Brain microvascular endothelial cell (primary cell): ENCODE measurements around the gene WDR82.

Experiments
- DNase-seq: peaks from one replicate; pipeline ENCODE4 v3.0.0-alpha.2; 2020
- H3K27ac ChIP-seq: fragments of 250-450 bp; sonication (Bioruptor Pico); 2 replicates; pipeline ENCODE4 v1.5.1; 2020; ENCODE audit warnings: mild to moderate bottlenecking, moderate library complexity
- H3K27me3 ChIP-seq: fragments of 250-450 bp; sonication (Bioruptor Pico); replicated peaks from 2 replicates; pipeline ENCODE4 v1.5.1; 2020; ENCODE audit warnings: mild to moderate bottlenecking
- H3K36me3 ChIP-seq: fragments of 250-450 bp; sonication (Bioruptor Pico); replicated peaks from 2 replicates; pipeline ENCODE4 v1.5.1; 2020; ENCODE audit warnings: mild to moderate bottlenecking
- H3K4me3 ChIP-seq: 2 replicates; pipeline ENCODE4 v1.5.1; 2011; ENCODE audit warnings: low read depth, mild to moderate bottlenecking, control low read depth, low read length, moderate library complexity
- in situ Hi-C: cut with HindIII; loops from 2 replicates; pipeline ENCODE4 v1.10.0; 2017; ENCODE audit warnings: low sequenced_read_pairs, low pct_ligation_motif_present
- TF ChIP-seq, protein P1 (sequence below): IDR thresholded peaks from 2 replicates; pipeline ENCODE4 v1.5.1; 2011; ENCODE audit warnings: low read depth, mild to moderate bottlenecking, moderate library complexity, low read length, control low read depth, inconsistent platforms; ENCODE audit errors: missing control alignments

The WDR82 gene

GRCh38 chr3:52229656-52230055, 48.8 kb downstream of the WDR82 start:
- no peaks in the 10 kb centered on the region for H3K27me3 ChIP-seq
- peaks cover 59% of the 10 kb centered on the region for H3K36me3 ChIP-seq
- no peak overlapping the region for H3K4me3 ChIP-seq
- in situ Hi-C loops, result no loop called here
- DNase-seq, result no peak
- no peak overlapping the region for H3K27ac ChIP-seq
- TF ChIP-seq, protein P1, sequence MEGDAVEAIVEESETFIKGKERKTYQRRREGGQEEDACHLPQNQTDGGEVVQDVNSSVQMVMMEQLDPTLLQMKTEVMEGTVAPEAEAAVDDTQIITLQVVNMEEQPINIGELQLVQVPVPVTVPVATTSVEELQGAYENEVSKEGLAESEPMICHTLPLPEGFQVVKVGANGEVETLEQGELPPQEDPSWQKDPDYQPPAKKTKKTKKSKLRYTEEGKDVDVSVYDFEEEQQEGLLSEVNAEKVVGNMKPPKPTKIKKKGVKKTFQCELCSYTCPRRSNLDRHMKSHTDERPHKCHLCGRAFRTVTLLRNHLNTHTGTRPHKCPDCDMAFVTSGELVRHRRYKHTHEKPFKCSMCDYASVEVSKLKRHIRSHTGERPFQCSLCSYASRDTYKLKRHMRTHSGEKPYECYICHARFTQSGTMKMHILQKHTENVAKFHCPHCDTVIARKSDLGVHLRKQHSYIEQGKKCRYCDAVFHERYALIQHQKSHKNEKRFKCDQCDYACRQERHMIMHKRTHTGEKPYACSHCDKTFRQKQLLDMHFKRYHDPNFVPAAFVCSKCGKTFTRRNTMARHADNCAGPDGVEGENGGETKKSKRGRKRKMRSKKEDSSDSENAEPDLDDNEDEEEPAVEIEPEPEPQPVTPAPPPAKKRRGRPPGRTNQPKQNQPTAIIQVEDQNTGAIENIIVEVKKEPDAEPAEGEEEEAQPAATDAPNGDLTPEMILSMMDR, result no peak

GRCh38 chr3:52228751-52229291, 49.6 kb downstream of the WDR82 start:
- TF ChIP-seq, protein P1, result no peak
- H3K4me3 ChIP-seq, result no peak overlapping the region
- H3K27ac ChIP-seq, result no peak overlapping the region
- in situ Hi-C loops, result no loop called here
- no peak for DNase-seq
- no peaks in the 10 kb centered on the region for H3K27me3 ChIP-seq
- peaks cover 51% of the 10 kb centered on the region for H3K36me3 ChIP-seq

GRCh38 chr3:52228266-52228665, 50.2 kb downstream of the WDR82 start:
- Histone ChIP-seq H3K27ac (no peak overlapping the region), H3K4me3 (no peak overlapping the region), H3K36me3 (peaks cover 48% of the 10 kb centered on the region), H3K27me3 (no peaks in the 10 kb centered on the region)
- DNase-seq, result no peak
- in situ Hi-C loops, result no loop called here
- TF ChIP-seq, protein P1, result no peak

GRCh38 chr3:52227766-52228165, 50.7 kb downstream of the WDR82 start:
- Histone ChIP-seq H3K27ac (no peak overlapping the region), H3K4me3 (no peak overlapping the region), H3K36me3 (peaks cover 43% of the 10 kb centered on the region), H3K27me3 (no peaks in the 10 kb centered on the region)
- TF ChIP-seq, protein P1, result no peak
- in situ Hi-C loops, result no loop called here
- DNase-seq, result no peak

DNA sequence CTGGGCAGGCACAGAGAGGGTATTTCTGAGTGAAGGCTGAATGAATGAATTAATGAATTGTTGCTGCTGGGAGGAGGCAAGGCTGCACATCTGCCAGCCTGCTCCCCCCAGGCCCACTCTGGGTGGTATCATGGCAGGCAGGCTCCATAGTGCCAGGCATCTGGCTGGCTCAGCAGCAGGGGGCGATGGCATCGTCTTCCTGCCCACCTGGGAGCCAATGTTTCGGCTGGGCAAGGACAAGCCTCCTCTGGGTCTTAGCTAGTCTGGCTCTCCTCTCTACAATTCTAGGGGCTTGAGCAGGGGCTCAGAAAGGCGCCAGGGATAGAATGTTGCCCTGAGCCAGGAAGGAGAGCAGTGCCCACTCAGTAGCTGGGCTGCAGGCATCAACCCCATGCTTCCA, 51.3 kb downstream of the WDR82 start:
- in situ Hi-C loops, result no loop called here
- no peaks in the 10 kb centered on the region for H3K27me3 ChIP-seq
- no peak overlapping the region for H3K27ac ChIP-seq
- TF ChIP-seq, protein P1, result peak; percentile 16
- peaks cover 36% of the 10 kb centered on the region for H3K36me3 ChIP-seq
- no peak for DNase-seq
- no peak overlapping the region for H3K4me3 ChIP-seq

- H3K4me3 ChIP-seq, result no peak overlapping the region
- H3K27ac ChIP-seq, result no peak overlapping the region
- no peak for DNase-seq
- TF ChIP-seq, protein P1, result no peak
- no peaks in the 10 kb centered on the region for H3K27me3 ChIP-seq
- in situ Hi-C loops, result no loop called here
- peaks cover 28% of the 10 kb centered on the region for H3K36me3 ChIP-seq
These were observed 52.1 kb downstream of the WDR82 start for GRCh38 chr3:52226229-52226817.
